Measurements from ENCODE around the gene MYO1E.

Gene MYO1E

DNA sequence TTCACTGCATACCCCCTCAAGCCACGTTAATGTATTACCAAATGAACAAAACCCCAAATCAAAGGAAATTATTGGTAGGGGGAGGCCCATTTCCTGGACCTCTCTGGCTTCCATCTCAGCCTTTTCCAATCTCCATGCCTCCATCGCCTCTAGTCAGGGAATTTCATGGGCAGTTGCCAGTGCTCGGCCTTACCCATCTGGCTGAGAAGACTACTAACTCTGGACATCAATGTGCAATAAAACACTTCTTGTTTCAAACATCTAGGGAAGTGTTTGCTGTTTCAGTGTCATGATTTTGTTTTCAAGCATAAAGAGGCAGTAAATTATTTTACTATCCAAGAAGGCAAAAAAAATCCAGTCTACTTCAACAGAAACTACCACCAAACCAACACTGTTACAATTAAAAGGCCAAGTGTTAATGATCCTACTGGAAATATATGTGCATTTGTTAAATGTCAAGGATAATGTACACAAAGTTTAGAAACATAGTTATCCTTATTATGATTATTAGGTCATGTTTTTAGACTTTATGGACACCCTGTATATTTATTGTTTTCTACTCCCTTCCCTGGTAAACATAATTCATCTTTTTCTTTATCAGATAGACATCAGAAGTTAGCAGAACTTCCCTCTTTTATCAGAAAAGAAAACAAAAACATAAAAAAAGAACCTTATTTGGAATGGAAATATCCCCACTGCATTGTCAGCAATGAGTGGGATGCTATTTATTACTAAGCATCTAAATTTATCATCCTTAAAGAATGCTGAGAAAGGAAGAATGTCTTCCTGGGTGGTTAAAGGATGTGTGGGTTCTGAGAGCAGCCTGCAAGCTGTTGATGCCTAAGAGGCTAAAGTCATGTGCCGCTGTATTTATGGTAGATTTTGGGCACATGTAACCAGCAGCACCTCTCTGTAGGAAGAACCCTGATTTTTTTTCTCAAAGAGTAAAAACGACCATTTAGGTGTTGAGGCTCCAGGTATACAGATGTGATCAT lies 150.9 kb downstream of the MYO1E start:
- DNase-seq = no peak

DNA sequence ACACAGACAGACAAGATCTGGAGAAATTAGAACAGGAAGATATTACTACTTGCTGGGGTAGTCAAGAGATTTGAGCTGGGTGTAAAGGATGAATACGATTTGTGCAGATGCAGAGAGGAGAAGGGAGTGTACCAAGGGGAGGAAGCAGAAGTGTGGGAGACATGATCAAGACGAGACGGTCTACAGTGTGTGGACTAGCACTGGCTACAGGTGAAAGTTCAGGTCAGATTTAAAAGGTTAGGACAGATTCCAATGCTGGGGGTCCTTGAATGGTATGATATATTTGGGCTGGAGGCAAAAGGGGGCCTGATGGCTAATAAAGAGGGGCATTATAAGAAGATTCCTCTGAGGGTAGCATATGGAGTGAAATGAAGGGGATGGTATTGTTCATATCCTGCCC lies 154.0 kb downstream of the MYO1E start:
- no peak for DNase-seq

DNA sequence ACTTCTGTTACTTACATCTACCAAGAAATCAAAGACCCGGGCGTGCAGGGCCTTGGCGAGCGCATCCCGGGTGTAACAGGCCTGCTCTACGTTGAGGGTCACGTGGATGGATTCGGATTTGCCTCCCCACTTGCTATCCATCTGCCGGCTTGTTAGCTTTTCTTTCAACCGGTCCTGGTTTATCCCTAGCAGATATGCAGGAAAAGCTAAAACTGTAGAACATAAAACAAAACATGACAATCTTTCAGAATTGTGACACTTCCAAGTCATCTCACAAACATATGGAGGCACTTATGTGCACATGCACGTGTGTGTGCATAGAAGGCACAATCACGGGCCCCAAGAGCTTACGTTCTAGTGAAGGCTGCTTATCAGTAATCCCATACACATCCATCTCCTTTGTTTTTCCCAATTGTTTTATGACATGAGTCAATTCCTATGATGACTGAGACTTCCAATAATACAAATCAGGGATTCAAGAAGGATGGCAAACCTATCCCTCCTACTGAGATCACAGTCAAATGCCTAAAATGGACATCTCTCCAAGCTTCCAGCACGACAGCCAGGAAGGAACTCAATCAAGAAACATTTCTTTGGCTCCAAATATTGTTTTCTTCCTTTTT lies 154.7 kb downstream of the MYO1E start:
- DNase-seq = no peak

DNA sequence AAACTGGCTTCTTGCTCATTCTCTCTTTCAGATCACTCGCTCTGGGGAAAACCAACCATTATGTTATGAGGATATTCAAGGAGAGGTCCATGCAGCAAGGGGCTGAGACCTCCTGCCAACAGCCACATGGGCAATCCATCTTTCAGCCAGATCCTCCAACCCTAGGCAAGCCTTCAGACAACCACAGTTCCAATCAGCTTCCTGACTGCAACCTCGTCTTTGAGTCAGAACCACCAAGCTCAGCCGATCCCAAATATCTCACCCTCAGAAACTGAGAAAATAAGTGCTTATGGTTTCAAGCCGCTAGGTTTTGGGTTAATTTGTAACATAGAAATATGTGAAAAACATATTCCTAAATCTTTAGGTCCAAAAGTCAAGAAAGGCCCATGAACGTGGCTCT lies 155.8 kb downstream of the MYO1E start:
- DNase-seq = no peak

DNA sequence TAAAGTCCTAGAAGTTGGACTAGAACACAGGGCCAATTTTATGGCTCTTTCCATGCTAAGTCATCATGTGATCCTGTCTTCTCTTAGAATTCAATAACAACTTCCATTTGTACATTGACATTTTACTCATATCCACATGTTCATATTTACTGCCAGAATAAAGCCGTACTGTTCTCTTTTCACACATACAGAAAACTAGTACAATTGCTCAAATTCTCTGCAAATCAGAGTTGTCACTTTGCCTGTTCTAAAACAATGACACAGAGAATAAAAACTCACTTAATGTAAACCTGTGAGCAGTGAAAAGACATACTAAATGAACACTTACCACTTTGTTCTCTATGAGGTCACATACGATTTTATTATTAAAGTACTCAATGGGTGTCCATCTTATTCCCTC lies 162.5 kb downstream of the MYO1E start:
- DNase-seq = no peak

DNA sequence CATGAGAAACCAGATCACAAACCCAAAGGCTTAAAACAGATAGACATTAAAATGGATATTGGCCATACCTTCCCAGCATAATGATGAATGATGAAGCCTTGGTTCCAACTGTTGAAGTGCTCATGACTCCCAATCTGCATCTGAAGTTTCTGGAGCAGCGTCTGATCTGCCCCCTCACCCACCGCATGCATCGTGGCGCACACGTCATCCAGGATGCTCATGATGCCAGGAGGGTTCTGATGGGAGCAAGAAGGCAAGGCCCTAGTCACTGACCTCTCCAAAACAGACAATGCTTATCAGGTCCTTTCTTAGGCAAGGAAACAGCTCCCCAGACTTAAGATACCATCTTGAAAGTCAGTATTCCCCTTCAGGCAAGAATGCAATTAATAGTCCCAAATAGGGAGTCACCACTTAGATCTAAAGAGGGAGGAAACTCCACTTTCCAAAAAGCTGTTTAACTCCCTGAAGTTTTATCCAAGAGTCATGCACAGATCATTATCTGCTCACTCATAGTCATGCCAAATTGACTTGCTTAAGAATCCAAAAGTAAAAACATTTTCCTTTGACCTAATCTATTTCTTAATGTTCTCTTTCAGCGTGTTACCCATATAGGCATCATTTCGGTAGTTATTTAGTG lies 163.9 kb downstream of the MYO1E start:
- DNase-seq = no peak

DNA sequence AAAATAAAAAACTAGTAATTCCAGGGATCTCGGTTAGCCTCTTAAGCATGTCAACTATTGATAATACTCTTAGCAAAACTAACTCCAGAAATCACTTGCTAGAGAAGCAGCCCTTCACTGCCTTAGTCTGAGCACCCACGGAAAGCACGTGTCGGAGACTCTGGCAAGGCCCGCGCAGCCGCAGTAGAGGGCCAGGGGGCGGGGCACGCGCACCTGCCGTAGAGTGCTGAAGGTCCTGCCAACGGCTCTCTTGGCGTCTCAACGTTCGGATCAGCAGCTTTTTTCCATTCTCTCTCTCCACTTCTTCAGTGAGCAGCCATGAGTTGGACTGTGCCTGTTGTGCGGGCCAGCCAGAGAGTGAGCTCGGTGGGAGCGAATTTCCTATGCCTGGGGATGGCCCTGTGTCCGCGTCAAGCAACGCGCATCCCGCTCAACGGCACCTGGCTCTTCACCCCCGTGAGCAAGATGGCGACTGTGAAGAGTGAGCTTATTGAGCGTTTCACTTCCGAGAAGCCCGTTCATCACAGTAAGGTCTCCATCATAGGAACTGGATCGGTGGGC lies 166.0 kb downstream of the MYO1E start, which contains the start of gene LDHAL6B:
TSS of gene LDHAL6B (plus strand) at position 221 of the 561 bp plus-strand sequence. CDS start at position 319, 98 bp downstream.
- DNase-seq = no peak

DNA sequence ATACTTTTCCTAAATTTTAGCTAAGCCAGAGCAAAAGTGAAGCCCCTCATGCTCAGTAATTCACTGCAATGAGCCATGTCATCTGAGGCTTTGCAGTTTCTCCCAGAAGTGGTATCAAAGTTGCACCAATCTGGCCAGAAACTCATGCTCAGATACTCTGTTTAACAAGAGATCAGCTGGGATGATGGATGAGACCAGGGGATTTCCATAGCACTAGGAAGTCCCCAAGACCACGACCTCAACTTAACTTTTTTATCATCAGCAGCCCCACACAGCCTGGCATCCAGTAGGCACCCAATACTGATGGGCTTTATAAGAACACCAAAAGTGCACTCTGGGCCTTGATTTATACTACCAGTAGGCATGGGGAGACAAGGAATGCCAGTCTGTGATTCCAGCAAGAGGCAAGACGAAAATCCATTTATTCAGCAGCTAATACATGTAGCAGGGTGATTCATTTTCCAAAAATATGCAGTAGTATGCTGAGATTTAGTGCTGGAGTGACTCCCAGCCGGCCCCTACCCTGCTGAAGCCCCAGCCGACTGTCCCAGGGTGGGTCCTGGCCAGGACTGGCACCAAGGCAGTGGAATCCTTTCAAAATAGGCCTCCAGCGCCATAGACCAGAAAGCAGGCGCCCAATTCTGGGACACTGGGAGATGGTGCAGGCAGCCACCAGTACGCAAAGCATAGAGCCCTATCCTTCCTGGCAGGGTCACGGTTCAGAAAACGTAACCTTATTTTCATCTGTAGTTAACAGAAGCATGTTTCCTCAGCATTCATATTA lies 166.6 kb downstream of the MYO1E start:
- no peak for DNase-seq

DNA sequence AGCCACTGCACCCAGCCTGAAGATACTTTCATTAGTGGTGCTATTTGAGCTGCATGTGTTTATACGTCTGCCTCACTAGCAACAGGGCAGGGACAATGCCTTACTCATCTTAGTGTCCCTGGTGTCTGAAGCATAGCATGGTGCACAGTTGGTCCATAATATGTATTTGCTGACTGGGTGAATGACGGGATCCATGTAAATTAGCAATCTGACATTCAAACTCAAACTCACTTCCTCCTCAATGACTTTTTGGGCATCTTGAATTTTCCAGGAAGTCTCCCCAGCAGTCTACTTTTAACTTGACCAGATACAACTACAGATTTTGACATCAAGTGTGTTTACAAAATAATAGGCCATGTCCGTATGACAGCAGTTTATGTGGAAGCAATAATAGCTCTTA lies 169.0 kb downstream of the MYO1E start:
- DNase-seq = no peak

DNA sequence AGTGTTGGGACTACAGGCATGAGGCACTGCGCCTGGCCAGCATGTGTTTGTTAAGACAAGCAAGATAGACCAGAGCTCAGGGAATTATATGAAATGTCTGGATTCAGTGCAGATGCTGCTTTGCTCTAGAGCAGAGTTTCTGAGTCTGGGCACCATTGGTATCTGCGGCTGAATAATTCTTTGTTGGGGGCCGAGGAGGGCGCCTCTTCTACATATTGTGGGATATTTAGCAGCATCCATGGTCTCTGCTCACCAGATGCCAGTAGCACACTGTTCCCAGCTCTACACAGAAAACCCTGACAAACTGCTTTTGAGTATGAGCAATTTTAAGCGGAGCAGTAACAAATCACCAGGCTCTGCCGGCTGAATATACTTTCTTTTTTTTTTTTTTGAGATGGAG lies 169.7 kb downstream of the MYO1E start:
- no peak for DNase-seq

DNA sequence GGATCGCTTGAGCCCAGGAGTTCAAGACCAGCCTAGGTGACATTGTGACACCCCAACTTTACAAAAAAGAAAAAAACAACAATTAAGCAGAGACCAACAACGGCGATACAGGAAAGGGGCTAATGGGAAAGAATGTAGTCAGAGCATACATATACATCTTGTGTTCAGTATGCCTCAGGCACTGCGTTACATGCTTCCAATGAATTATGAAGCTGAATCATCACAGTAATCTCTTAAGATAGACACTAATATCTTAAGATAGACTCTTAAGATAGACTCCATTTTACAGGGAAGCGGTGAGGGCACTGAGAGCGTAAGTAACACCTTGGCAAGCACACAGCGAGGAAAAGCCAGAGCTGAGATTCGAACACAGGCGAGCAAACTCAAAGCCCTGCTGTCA lies 172.1 kb downstream of the MYO1E start:
- no peak for DNase-seq

DNA sequence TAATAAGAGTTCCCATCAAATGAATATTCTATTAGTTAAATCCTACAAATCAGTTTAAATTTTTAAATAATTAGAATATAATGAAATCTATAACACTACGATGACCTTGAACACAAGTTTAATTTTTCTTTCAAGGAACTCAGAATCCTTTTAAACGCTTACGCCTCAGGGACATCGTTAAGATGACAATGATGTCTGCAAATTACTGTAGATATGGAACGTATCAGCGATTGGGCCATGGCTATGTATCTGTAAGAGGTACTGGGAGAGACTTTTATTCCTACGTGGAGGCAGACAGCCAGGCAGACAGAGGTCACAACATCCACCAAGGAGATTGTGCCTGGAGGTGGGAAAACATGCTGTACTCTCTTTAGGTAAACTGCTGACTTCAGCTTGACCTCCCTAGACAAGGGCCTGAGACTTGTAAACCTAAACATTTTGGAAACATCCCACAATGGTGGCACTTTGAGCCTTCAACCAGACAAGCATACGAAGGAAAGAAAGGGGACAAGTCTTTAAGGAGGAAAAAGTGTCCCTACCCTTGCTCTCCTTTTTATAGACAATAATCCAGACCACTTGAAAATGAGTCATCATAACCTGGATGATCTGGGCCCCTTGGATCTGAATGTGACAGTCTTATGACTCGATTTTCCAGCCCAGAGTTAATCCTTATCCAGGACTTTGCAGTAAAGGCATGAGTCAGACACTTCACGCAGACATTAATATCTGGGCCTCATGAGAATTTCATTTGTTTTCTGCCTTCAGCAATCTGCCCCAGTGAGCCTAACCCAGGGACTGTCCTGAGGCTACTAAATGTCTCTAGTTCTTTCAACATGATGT lies 172.8 kb downstream of the MYO1E start:
- DNase-seq = peak; percentile 77

DNA sequence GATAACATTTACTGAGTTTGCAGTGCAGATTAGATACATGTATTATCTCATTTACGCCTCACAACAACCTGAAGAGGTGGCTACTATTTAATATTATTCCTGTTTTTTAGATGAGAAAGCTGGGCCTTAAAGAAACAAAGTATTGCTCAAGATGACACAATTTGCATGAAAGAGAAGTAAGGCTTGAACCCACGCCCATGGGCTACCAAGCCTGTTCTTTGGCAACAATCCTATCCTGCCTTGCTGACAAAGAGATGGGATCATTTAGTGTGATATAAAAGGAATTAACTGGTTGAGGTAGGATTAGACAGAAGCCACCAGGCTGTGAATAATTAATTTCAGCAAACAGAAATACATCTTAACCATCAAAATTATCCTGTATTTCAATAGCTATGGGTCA lies 175.2 kb downstream of the MYO1E start:
- DNase-seq = no peak

DNA sequence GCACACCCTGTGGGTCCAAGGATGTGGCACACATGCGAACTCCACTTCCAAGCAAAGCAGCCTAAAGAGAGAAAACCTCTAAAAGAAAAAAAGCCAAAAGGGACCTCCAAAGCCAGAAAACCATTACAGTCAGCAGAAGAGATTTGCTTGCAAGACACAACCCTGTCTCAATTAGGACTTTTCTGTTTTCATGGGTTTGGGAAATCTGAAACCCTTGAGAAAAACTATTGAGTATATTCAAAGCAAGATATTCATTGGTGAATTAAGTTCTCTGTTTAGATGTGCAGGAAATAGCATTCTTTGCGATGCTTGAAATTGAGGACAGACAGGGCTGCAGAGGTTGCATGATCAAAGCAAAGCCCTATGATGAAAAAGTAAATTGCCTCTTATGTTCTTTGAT lies 176.3 kb downstream of the MYO1E start:
- no peak for DNase-seq

DNA sequence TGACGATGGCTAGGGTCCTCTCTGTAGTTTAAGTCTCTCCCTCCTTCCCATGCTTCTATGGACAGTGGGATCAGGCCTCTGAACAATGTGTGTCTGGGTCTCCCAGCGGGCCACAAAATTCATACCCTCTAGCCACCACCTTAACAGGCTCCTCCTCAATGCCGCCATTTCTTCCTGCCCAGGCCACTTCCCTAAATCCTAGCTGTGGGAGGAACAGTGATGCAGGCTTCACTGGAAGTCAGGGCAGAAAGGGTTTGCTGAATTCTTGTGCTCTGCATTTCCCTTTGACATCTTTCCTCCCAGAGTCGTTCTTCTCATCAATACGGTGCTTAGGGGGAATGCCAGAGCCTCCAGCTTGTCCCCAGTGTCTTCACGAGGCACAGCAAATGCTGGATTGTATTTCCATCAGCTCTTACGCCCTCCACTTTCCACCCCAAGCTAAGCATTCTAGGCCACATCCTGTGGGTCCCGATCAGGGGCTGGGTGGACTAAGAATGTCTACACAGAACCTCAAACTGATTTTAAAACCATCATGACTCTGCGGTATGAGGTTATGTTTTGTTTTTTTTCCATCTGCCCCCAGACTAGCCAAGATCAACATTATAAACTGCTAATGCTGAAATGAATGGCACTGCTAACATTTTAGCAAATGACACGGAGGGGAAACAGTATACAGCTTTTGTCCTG lies 177.9 kb downstream of the MYO1E start:
- no peak for DNase-seq

DNA sequence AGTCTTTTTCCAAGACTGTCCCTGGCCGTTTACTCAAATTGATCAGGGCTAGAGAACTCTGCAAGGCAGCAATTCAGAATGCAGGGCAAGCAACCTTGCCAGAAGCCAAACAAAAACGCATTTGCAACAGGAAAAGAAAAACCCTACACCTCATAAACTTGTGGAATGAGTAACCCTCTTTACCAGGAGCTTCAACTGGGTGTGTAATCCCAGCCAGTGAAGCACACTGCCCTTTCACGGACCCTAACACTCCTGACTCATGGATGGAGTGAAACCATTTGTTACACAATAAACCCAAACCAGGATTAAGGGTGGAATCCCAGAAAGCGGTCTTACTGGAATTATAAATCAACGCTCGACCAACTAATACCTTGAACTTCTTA lies 180.8 kb downstream of the MYO1E start:
- no peak for DNase-seq

DNA sequence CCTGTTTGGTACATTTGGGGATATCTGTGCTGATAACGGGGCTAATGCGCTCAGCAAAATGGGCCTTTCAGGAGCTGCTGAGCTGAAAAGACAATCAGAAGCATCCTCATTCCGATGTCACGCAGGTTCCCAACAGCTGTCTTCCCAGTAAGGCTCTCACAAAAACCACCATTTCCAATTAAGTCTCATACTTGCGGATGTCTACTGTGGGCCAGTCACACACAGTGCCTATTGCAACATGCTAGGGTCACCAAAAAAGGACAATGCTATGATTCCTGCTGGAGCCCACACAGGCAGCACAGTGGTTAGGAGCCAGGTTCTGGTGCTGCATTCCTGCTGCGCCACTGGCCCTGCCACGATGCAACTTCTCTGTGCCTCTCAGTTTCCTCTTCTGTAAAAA lies 182.4 kb downstream of the MYO1E start:
- DNase-seq = no peak

DNA sequence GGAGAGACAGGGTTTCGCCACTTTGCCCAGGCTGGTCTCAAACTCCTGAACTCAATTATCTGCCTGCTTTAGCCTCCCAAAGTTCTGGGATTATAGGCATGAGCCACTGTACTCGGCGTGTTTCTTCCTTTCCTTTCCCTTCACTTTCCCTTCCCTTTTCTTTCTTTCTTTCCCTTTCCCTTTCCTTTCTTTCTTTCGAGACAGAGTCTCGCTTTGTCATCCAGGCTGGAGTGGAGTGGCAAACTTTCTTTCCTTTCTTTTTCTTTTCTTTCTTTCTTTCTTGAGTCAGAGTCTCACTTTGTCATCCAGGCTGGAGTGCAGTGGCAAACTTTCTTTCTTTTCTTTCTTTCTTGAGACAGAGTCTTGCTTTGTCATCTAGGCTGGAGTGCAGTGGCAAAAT lies 183.4 kb downstream of the MYO1E start:
- DNase-seq = no peak

DNA sequence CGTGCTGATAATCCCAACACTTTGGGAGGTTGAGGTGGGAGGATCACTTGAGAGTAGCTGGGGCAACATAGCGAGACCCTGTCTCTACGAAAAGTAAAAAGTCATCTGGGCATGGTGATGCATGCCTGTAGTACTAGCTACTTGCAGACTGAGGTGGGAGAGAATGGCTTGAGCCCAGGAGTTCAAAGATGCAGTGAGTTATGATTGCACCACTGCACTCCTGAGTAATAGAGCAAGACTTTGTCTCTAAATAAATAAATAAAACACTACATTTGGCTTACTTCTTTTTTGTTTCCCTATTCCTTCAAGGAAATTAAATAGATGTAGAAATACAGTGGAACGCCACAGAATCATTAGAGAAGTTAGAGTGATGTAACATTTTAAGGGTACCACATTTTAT lies 186.2 kb downstream of the MYO1E start:
- DNase-seq = no peak

DNA sequence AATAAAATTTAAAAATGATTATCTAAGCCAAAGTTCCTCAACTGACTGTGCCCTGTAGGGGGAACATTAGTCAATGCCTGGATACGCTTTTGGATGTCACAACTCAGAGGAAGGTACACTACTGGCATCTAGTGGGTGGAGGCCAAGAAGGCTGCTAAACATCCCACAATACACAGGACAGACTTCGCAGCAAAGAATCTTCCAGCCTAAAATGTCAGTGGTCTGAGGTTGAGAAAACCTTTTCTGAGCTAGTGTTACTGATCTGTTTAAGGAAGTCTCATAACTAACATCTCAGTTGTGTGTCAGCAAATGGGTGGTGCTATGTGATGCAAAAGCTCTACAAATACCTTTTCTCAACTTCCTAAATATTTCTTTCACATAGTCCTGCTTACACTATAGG lies 186.9 kb downstream of the MYO1E start:
- DNase-seq = no peak

DNA sequence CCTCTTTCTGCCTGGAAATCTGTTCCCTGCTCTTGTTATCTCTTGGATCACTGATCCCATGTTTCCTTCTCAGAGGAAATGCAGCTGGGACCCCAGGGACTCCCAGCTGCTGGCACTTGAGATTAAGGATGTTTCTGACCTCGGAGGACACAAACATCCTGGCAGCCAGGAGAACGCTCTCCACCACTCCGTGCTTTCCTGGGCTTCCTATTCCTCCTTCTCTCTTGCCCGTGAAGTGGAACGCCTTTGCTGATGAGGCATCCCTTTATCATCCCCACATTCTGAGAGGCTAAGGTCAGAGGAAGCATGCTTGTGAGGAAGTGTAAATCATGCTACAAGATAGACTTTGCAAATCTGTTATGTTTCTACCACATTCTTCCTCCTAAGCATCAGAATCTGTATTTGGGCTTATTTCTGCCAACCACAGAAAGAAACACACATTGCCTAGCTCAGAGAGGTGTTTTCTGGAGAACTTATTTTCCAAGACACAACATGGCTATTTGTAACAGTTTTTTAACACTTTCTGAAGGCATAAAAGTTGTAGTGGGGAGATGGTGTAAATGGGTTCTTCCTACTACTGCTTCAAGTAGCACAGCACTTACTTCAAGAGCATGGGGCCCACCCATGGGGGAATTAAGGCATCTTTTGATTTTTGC lies 191.6 kb downstream of the MYO1E start:
- no peak for DNase-seq

All from DMS53 (cell line).